ENCODE measurements around the gene CACNA1A.
"Not testable (repeated sequence)": the region's sequence is repeated elsewhere in the genome, so short reads cannot be mapped to it uniquely, and the experiment has no call there.

The CACNA1A gene

DNA sequence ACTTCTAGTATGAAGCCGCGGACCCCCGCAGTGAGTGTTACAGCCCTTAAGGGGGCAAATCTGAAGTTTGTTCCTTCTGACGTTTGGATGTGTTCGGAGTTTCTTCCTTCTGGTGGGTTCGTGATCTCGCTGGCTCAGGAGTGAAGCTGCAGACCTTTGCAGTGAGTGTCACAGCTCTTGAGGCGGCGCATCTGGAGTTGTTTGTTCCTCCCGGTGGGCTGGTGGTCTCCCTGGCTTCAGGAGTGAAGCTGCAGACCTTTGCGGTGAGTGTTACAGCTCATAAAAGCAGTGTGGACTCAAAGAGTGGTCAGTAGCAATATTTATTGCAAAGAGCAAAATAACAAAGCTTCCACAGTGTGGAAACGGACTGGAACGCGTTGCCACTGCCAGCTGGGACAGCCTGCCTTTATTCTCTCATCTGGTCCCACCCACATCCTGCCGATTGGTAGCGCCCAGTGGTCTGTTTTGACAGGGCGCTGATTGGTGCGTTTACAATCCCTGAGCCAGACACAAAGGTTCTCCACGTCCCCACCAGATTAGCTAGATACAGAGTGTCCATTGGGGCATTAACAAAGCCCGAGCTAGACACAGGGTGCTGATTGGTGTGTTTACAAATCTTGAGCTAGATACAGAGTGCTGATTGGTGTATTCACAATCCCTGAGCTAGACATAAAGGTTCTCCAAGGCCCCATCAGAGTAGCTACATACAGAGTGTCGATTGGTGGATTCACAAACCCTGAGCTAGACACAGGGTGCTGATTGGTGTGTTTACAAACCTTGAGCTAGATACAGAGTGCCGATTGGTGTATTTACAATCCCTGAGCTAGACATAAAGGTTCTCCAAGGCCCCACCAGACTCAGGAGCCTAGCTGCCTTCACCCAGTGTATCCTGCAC, 320.3 kb downstream of the CACNA1A start:
- not testable (repeated sequence) for DNase-seq

DNA sequence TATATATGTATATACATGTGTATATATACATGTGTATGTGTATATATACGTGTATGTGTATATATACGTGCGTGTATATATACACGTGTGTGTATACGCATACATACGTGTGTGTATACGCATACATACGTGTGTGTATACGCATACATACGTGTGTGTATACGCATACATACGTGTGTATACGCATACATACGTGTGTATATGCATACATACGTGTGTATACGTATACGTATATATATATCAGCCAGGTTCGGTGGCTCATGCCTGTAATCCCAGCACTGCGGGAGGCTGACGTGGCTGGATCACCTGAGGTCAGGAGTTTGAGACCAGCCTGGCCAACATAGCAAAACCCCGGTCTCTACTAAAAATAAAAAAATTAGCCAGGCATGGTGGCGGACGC, 321.4 kb downstream of the CACNA1A start:
- not testable (repeated sequence) for DNase-seq

DNA sequence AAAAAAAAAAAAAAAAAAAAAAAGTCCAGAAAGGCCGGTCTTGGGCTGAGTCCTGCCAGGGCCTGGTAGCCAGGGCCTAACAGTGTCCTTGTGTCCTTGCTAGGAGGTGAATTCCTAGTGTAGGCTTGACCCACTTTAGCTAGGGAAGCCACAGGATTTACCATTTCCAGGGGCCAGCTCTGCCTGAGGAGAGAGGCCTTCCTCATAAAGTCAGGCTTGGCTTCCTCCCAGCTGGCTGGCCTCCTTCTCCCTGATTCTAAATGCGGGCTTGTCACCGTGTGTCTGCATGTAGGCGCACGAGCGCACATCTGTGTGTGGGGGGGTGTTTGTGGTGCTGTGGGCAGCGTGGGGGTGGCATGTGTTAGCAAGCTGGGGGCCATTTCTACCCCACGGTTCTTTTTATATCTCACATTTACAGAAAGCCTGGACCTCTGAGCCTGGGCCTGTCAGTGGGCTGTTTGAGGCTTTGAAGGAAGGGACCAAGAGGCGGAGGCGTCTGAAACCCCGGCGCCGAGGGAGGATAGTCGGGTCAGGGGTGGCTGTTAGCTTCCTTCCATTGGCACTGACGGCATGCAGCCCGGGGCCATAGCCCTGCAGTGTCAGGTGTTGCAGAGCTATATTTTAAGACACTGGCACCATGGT, 324.4 kb downstream of the CACNA1A start:
- peak; percentile 64 for DNase-seq

DNA sequence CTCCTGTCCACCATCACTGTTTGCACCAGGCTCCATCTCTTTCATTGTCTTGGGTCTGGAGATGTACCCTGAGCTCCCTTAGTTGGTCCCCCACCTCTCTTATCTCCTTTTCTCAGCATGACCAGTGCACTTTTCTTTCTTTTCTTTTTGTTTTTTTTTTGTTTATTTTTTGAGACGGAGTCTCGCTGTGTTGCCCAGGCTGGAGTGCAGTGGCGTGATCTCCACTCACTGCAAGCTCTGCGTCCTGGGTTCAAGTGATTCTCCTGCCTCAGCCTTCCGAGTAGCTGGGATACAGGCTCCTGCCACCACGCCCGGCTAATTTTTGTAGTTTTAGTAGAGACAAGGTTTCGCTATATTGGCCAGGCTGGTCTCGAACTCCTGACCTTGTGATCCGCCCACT, 328.0 kb downstream of the CACNA1A start:
- DNase-seq, result not testable (repeated sequence)

DNA sequence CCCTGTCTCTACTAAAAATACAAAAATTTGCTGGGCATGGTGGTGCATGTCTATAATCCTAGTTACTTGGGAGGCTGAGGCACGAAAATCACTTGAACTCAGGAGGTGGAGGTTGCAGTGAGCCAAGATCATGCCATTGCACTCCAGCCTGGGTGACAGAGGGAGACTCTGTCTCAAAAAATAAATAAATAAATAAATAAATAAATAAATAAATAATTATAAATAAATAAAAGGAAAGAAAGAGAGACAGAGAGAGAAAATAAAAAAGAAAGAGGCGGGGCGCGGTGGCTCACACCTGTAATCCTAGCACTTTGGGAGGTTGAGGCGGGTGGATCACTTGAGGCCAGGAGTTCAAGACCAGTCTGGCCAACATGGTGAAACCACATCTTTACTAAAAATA, 328.7 kb downstream of the CACNA1A start:
- DNase-seq, result not testable (repeated sequence)

DNA sequence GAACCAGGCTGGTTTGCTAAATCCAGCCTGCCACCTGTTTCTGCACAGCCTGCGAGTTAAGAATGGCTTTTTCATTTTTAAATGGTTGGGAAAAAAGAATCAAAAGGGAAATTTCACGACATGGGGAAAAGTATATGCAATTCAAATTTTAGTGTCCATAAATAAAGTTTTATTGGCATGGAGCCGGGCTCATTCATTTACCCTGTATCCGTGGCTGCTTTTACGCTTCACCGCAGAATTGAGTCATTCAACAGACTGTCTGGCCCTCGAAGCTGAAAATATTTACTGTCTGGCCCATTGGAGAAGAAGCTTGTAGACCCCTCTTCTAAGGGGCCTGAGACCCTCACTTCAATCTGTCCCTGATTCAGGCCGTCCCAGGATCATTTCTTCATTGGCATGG, 329.9 kb downstream of the CACNA1A start:
- no peak for DNase-seq

DNA sequence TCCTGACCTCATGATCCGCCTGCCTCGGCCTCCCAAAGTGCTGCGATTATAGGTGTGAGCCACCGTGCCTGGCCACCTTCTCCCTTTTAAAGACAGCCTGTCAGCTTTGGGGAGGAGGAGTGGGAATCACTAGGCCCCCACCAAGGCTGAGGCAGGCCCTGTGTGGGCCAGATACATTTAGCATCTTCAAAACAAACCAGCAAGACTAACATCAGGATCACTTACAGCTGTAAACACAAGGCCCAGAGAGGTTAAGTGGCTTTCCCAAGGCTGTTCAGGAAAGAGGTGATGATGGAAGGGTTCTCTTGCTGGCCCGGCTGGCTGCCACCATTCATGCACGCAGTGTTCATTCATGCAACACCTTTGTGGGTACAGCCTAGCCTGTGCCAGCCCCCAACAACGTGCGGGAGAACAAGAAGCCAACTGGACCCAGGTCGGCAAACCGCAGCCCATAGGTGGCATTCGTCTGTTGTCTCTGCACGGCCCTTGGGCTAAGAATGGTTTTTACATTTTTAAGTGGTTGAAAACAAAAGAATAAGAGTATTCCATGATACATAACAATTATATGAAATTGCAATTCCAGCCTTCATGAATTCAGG, 333.0 kb downstream of the CACNA1A start:
- no peak for DNase-seq

DNA sequence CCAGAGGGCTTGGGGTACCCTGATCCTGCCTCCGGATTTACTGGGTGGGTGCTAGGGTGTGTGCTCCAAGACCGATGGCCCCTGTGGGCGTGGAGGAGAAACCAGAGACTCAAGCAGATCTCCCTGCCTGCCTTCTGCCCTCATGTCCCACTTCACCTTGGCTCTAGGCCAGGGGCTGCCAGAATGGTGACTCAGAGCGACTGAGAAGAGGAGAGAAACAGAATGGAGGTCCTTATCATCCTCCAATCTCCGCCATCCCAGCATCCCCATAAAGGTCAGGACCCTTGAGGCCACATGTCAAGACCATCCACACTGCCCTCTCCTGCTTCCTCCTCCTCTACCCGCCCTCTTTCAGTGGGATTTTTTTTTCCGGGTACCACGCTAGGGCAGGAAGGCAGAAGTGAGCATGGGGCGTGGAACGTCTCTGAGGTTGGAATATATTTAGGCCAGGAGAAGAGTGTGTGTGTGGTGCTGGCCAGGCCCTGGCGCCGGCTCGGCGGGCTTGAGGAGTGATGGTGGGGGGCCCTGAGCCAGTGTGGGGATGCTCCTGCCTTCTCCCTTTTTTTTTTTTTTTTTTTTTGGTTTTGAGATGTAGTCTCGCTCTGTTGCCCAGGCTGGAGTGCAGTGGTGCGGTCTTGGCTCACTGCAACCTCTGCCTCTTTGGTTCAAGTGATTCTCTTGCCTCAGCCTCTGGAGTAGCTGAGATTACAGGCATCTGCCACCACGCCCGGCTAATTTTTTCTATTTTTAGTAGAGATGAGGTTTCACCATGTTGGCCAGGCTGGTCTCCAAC, 333.7 kb downstream of the CACNA1A start:
- peak; percentile 87 for DNase-seq

DNA sequence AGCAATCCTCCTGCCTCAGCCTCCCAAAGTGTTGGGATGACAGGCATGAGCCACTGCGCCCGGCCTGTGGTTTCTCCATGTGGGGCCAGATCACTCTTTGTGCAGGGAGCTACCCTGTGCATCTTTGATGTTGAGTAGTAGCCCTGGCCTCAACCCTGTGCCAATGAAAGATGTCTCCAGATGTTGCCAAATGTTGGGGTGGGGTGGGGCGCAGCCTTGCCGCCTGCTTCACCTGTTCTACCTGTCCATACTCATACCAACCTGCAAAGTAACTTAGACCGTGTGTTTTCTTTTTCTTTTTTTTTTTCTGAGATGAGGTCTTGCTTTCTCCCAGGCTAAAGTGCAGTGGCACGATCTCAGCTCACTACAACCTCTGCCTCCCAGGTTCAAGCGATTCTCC, 335.1 kb downstream of the CACNA1A start:
- DNase-seq, result no peak

DNA sequence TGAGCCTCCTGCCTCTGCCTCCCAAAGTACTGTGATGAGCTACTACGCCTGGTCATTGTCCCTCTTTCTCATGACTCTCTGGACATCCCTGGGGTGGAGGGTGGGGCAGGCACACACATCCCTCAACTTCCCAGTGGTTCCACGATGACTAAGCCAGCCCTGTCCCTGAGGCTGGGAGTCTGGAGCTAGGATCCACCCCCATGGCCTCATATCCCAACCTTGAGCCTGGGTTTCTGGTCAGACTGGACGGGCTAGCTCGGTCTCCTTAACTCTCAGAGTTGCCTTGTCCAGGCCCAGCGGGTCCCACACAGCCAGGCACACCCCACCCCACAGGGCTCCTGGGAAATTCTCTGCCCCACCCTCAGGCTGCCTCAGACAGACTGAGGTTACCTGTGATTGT, 336.5 kb downstream of the CACNA1A start:
- peak; percentile 33 for DNase-seq

DNA sequence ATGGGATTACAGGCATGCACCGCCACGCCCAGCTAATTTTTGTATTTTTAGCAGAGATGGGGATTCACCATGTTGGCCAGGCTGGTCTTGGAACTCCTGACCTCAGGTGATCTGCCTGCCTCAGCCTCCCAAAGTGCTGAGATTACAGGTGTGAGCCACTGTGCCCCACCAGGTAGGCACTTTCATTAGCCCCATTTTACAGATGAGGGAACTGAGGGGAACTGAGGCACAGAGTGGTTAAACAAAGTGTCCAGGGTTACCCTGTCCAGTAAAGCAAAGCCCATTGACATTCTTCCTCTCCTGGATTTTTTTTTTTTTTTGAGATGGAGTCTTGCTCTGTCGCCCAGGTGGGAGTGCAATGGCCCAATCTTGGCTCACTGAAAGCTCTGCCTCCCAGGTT, 340.1 kb downstream of the CACNA1A start:
- not testable (repeated sequence) for DNase-seq

DNA sequence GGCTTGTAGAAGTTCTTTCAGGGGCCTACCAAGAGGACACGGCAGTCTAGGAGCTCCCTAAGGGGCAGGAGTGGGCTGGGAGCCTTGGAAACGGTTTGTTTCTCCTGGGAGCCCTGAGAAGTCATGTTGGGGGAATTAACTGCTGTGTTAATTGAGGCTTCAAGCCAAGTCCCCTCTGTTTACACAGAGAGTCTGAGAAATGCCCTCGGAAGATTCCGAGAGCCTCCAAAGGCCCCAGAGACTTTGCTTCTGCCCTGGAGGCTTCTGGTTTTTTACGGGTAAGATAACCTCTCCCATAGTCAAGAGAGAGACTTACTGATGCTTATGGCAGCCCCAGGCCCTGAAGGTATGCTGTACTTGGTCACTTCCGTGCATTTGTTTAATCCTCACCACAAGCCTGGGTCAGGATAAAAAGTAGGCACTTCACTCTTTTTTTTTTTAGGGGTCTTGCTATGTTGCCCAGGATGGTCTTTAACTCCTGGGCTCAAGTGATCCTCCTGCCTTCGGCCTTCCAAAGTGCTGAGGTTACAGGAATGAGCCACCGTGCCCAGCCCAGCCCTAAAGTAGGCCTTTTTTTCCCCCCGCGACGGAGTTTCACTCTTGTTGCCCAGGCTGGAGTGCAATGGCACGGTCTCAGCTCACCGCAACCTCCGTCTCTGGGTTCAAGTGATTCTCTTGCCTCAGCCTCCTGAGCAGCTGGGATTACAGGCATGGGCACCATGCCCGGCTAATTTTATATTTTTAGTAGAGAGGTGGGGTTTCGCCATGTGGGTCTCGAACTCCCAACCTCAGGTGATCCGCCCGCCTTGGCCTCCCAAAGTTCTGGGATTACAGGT, 340.9 kb downstream of the CACNA1A start:
- DNase-seq, result peak; percentile 37

DNA sequence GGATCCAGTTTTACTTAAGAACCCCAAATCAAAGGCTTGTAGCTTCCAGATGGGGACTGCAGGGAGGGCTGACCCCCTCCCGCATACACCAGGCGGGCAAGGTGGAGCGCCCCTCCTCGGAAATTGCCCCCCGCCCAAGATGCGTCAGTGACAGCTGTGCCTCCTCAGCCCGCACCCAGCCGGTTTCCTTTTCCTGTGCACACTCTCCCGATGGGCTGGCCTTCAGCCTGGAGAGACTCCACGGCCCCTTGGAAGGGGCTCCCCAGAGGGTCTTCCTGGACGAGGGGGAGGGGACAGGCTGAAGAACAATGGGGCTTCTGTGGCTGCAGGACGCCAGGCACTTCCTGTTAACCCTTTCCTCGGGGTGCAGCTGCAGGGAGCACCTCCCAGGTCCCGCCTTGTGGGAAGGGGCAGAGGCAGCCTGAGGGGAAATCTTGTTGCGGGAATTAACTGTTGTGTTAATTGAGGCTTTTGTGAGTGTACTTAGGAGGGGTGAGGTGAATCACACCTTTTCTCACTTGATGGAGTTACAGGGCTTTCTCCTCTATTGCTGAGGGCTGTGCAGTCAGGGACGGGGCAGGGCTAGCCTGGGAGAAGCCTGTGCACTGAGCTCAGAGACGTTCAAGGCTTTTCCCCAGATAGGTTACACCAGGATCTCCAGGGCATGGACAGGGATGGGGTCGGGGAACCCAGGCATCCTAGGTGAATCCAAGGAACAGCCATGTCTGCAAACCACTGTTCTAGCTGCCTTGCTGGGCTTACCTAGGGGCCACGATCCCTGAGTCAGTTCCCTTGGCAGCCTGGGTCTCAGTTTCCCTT, 341.7 kb downstream of the CACNA1A start:
- DNase-seq, result peak; percentile 68

DNA sequence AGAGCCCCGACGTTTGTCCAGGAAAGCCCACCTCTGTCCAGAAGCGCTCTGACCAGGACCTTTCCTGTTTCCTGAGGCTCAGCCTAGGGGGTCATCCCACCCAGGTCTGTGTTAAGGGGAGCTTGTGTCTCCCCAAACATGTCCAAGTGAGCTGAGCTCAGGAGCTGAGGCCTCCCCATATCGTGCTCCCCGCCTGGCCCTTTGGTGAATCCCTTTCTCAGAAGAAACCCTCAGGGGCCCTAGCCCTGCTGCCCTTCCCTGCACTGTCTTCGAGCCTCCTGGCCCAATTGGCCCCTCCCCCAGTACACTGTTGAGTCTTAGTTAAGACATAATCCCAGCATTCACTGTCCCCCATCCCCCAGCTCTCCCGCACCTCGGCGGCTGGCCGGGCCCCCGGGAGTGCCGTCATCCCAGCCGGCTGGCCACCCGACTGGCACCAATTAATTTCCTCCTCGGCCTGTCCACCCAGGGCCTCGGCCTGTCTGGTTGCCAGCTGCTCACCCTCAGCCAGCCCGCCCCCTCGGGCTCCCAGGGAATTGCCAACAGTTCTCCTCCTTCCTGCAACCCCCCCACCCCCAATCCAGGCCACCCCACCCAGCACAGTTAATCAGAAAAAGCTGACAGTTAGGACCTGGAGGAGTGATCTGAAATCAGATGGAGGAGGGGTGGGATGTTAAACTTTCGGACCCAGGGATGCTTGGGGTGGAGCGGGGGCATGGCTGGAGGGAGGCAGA, 342.5 kb downstream of the CACNA1A start:
- DNase-seq, result peak; percentile 86

DNA sequence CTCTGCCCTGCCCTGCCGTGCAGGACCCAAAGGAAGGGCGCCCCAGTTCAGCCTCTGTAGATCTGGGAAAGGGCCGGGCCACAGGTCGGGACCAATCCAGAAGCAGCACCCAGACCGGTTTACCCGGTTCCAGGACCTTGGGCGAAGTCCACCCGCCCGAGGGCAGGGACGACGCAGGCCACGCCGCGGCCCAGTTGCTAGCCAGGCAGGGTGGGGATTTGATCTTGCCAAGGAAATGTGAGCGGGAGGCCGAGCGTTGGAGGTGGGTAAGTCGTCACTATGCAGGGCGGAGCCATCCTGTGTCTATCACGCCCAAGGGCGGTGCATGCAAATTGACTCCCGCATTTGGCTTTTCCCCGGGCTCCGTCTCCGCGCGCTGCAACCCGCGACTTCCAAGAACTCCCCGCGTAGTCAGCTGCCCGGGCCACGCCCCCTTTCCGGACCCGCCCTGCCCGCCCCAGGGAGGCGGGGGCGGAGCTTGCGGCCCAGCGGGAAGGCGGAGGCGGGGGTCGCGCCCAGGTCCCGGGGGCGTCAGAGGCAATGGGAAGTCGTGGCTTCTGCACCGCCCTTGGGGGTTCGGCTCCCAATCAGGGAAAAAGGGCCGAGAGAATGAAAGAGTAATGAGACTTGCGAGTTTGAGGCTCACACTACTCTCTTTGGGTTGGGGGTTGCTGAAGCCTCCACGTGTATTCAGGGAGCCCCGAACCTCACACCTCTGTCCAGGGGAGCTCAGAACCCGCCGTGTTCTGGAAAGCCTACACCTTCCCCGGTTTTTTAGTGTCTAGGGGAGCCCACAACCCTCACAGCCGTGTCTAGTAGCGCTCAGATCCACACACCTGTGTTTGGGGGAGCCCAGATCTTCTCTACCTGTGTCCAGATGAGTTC, 343.3 kb downstream of the CACNA1A start:
- peak; percentile 97 for DNase-seq

DNA sequence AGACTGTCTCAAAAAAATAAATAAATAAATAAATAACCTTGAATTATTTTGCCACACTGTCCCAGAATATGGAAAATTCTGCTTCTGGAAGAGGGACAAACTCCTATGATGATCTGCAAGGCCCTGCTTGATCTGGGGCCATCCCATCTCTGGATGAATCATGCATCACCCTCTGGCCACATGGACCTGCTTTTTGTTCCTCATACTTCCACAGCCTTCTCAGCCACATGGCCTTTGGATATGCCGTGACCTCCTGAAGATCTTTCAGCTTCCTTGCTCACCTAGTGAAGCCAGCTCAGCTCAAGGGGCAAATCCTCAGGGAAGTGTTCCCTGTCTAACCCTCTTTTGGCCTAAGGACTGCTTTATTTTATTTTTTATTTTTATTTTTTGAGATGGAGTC, 345.7 kb downstream of the CACNA1A start:
- no peak for DNase-seq

DNA sequence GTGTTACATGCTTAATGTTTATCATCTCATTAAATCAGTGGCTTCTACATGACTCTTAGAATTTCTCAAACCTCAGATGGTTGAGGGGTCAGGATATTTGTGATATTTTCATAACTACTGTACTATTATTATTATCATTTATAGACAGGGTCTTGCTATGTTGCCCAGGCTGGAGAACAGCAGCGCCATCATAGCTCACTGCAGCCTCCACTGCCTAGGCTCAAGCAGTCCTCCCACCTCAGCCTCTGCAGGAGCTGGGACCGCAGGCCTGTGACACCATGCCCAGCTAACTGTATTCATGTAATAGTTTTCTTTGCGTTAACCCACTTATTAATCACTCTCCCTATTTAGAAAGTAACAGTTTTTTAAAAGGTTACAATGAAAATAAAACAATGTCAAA, 346.6 kb downstream of the CACNA1A start:
- DNase-seq, result no peak
